Measurements from ENCODE around the gene FSTL5.

The FSTL5 gene

GRCh38 chr4:162151850-162152249, 11.9 kb downstream of the FSTL5 start:
- no peak for TF ChIP-seq Cebpa-rat (IDR thresholded peaks at IDR 0.05)
- H3K4me1 ChIP-seq: no peaks in the 10 kb centered on the region; a peak in 1 of 20 replicates
- H3K4me2 ChIP-seq: no peak overlapping the region
- H3K27ac ChIP-seq: no peak overlapping the region
- no peaks in the 10 kb centered on the region for H3K36me3 ChIP-seq
- no peak overlapping the region for H3K9ac ChIP-seq
- H4K20me1 ChIP-seq: no peaks in the 10 kb centered on the region
- no peaks in the 10 kb centered on the region for H3K9me3 ChIP-seq (replicated peaks in 1 of 11)
- H3K4me3 ChIP-seq: no peak overlapping the region
- H3K27me3 ChIP-seq: no peaks in the 10 kb centered on the region

- H3K9ac ChIP-seq: no peak overlapping the region
- H3K9me3 ChIP-seq (replicated peaks in 1 of 11): no peaks in the 10 kb centered on the region
- no peak overlapping the region for H3K4me2 ChIP-seq
- no peak overlapping the region for H3K27ac ChIP-seq
- no peaks in the 10 kb centered on the region for H4K20me1 ChIP-seq
- H3K36me3 ChIP-seq: no peaks in the 10 kb centered on the region
- no peaks in the 10 kb centered on the region; a peak in 1 of 20 replicates for H3K4me1 ChIP-seq
- no peak for TF ChIP-seq Cebpa-rat (IDR thresholded peaks at IDR 0.05)
- H3K27me3 ChIP-seq: no peaks in the 10 kb centered on the region
- no peak overlapping the region for H3K4me3 ChIP-seq
Observed at GRCh38 chr4:162151386-162151785, 12.4 kb downstream of the FSTL5 start.

GRCh38 chr4:162149644-162150043, 14.2 kb downstream of the FSTL5 start:
- Histone ChIP-seq H3K36me3 (no peaks in the 10 kb centered on the region), H3K4me1 (no peaks in the 10 kb centered on the region; a peak in 1 of 20 replicates), H3K27me3 (no peaks in the 10 kb centered on the region), H3K4me3 (no peak overlapping the region), H4K20me1 (no peaks in the 10 kb centered on the region), H3K27ac (no peak overlapping the region), H3K4me2 (no peak overlapping the region), H3K9me3 (replicated peaks in 1 of 11) (no peaks in the 10 kb centered on the region), H3K9ac (no peak overlapping the region)
- TF ChIP-seq Cebpa-rat (IDR thresholded peaks at IDR 0.05): no peak

GRCh38 chr4:162140051-162140683, 23.6 kb downstream of the FSTL5 start:
- Histone ChIP-seq H3K4me1 (no peaks in the 10 kb centered on the region), H3K9ac (no peak overlapping the region), H3K27ac (no peak overlapping the region), H3K4me2 (no peak overlapping the region), H3K9me3 (replicated peaks in 1 of 11) (no peaks in the 10 kb centered on the region), H3K27me3 (no peaks in the 10 kb centered on the region), H3K4me3 (no peak overlapping the region), H4K20me1 (no peaks in the 10 kb centered on the region), H3K36me3 (no peaks in the 10 kb centered on the region)
- TF ChIP-seq Cebpa-rat (IDR thresholded peaks at IDR 0.05): no peak

GRCh38 chr4:162139412-162139811, 24.4 kb downstream of the FSTL5 start:
- no peak for TF ChIP-seq Cebpa-rat (IDR thresholded peaks at IDR 0.05)
- no peak overlapping the region for H3K27ac ChIP-seq
- H3K9me3 ChIP-seq (replicated peaks in 1 of 11): no peaks in the 10 kb centered on the region
- H3K4me1 ChIP-seq: no peaks in the 10 kb centered on the region
- no peak overlapping the region for H3K4me3 ChIP-seq
- H3K36me3 ChIP-seq: no peaks in the 10 kb centered on the region
- no peaks in the 10 kb centered on the region for H3K27me3 ChIP-seq
- no peak overlapping the region for H3K4me2 ChIP-seq
- H3K9ac ChIP-seq: no peak overlapping the region
- H4K20me1 ChIP-seq: no peaks in the 10 kb centered on the region

- Histone ChIP-seq H3K9ac (no peak overlapping the region), H3K27me3 (no peaks in the 10 kb centered on the region), H3K27ac (no peak overlapping the region), H3K4me3 (no peak overlapping the region), H3K9me3 (replicated peaks in 1 of 11) (no peaks in the 10 kb centered on the region), H3K4me2 (no peak overlapping the region), H3K36me3 (no peaks in the 10 kb centered on the region), H3K4me1 (peaks cover 0 to 4% (median 0%) of the 10 kb centered on the region in 10 experiments; a peak in 1 of 20 replicates), H4K20me1 (no peaks in the 10 kb centered on the region)
- no peak for TF ChIP-seq Cebpa-rat (IDR thresholded peaks at IDR 0.05)
Observed at GRCh38 chr4:162131256-162131655, 32.5 kb downstream of the FSTL5 start.

- H3K9me3 ChIP-seq (replicated peaks in 1 of 11): no peaks in the 10 kb centered on the region
- H3K4me1 ChIP-seq: peaks cover 0 to 4% (median 0%) of the 10 kb centered on the region in 10 experiments; a peak in 1 of 20 replicates
- no peaks in the 10 kb centered on the region for H4K20me1 ChIP-seq
- H3K4me3 ChIP-seq: no peak overlapping the region
- H3K27me3 ChIP-seq: no peaks in the 10 kb centered on the region
- no peak overlapping the region; a peak in 1 of 22 replicates for H3K4me2 ChIP-seq
- no peak for TF ChIP-seq Cebpa-rat (IDR thresholded peaks at IDR 0.05)
- no peaks in the 10 kb centered on the region for H3K36me3 ChIP-seq
- H3K9ac ChIP-seq: no peak overlapping the region
- H3K27ac ChIP-seq: no peak overlapping the region
Observed at GRCh38 chr4:162126729-162127128, 37.1 kb downstream of the FSTL5 start.

- Histone ChIP-seq H4K20me1 (no peaks in the 10 kb centered on the region), H3K9me3 (replicated peaks in 1 of 11) (no peaks in the 10 kb centered on the region), H3K27ac (no peak overlapping the region), H3K4me1 (peaks cover 0 to 4% (median 0%) of the 10 kb centered on the region in 10 experiments; a peak in 1 of 20 replicates), H3K36me3 (no peaks in the 10 kb centered on the region), H3K4me3 (no peak overlapping the region), H3K27me3 (no peaks in the 10 kb centered on the region), H3K9ac (no peak overlapping the region), H3K4me2 (no peak overlapping the region)
- TF ChIP-seq Cebpa-rat (IDR thresholded peaks at IDR 0.05): no peak
Observed at GRCh38 chr4:162117051-162117450, 46.7 kb downstream of the FSTL5 start.

GRCh38 chr4:162116095-162116779, 47.6 kb downstream of the FSTL5 start:
- Histone ChIP-seq H3K27me3 (no peaks in the 10 kb centered on the region), H3K4me1 (peaks cover 0 to 4% (median 0%) of the 10 kb centered on the region in 10 experiments; a peak in 1 of 20 replicates), H3K4me2 (no peak overlapping the region), H4K20me1 (no peaks in the 10 kb centered on the region), H3K9ac (no peak overlapping the region), H3K27ac (no peak overlapping the region), H3K4me3 (no peak overlapping the region), H3K36me3 (no peaks in the 10 kb centered on the region), H3K9me3 (replicated peaks in 1 of 11) (no peaks in the 10 kb centered on the region)
- no peak for TF ChIP-seq Cebpa-rat (IDR thresholded peaks at IDR 0.05)

GRCh38 chr4:162115333-162115732, 48.5 kb downstream of the FSTL5 start:
- Histone ChIP-seq H3K36me3 (no peaks in the 10 kb centered on the region), H3K9ac (no peak overlapping the region), H3K27me3 (no peaks in the 10 kb centered on the region), H3K4me1 (peaks cover 0 to 4% (median 0%) of the 10 kb centered on the region in 10 experiments; a peak in 1 of 20 replicates), H3K27ac (no peak overlapping the region), H3K4me3 (no peak overlapping the region), H4K20me1 (no peaks in the 10 kb centered on the region), H3K9me3 (replicated peaks in 1 of 11) (no peaks in the 10 kb centered on the region), H3K4me2 (no peak overlapping the region)
- no peak for TF ChIP-seq Cebpa-rat (IDR thresholded peaks at IDR 0.05)
